A375 (cell line): Measurements from ENCODE around the gene SCUBE3. TPM values are rescaled to one million over a fixed set of nuclear protein-coding genes. Genes with fewer than 3 reads are reported as not detected.

Experiments used
- total RNA-seq: library from RNA; depleted of rRNA; stranded (reverse); fragments of >200 nt; shearing (Covaris generic); gene quantifications from 2 replicates; pipeline ENCODE4 v1.2.3, GENCODE V29; 2014; rRNA removed

The SCUBE3 gene
- total RNA-seq = 0.82 and 1.0 TPM in 2 replicates

GRCh38 chr6:35213824-35214756, at the start of gene SCUBE3:
TSS of gene SCUBE3 (plus strand) at chr6:35213956. CDS start at chr6:35214419, 463 bp downstream.

GRCh38 chr6:35259194-35259947, 45.6 kb downstream of the SCUBE3 start, which contains the start of gene ZNF76:
TSS of gene ZNF76 (plus strand) at chr6:35259735. CDS start at chr6:35281152, 21,417 bp downstream.

GRCh38 chr6:35297601-35298481, 84.1 kb downstream of the SCUBE3 start, which contains the start of gene DEF6:
TSS of gene DEF6 (plus strand) at chr6:35297818. CDS start at chr6:35297857, 39 bp downstream.

Other genes with a start within 250 kb of the SCUBE3 start
- gene TCP11, start 72.6 kb upstream of the SCUBE3 start, total RNA-seq = not detected in 2 replicates
- 15.6 and 16.6 TPM in 2 replicates for gene ZNF76, start 45.8 kb downstream of the SCUBE3 start, total RNA-seq
- gene DEF6, start 83.9 kb downstream of the SCUBE3 start, total RNA-seq = 1.0 and 1.5 TPM in 2 replicates
- 3.4 and 5.1 TPM in 2 replicates for gene PPARD, start 128.6 kb downstream of the SCUBE3 start, total RNA-seq
- gene FANCE, start 238.4 kb downstream of the SCUBE3 start, total RNA-seq = 11.0 and 12.6 TPM in 2 replicates